HG02588 (cell line): ENCODE results near the gene GATC.
A peak's percentile ranks its signal among the peaks of the same experiment; 100 is the strongest.
"Not testable (repeated sequence)": the region's sequence is repeated elsewhere in the genome, so short reads cannot be mapped to it uniquely, and the experiment has no call there.

Experiments used
- ATAC-seq: cut with Tn5 transposase; IDR thresholded peaks from one replicate; pipeline ENCODE4 v1.9.1; 2021; ENCODE audit warnings: mild to moderate bottlenecking, moderate library complexity; ENCODE audit not compliant: unreplicated experiment

GATC gene

GRCh38 chr12:120432772-120433525, 13.3 kb upstream of the GATC start:
- no peak for ATAC-seq

- peak; percentile 91 for ATAC-seq
Observed at GRCh38 chr12:120437735-120438494, 8.3 kb upstream of the GATC start, which contains the start of gene COX6A1. Gene COX6A1, plus strand, starts transcription at chr12:120438113. Its CDS starts 14 bp downstream, at chr12:120438127.

GRCh38 chr12:120438495-120439198, 7.6 kb upstream of the GATC start:
- no peak for ATAC-seq

GRCh38 chr12:120439646-120440247, 6.5 kb upstream of the GATC start:
- ATAC-seq = no peak

- ATAC-seq = no peak
Observed at GRCh38 chr12:120444676-120445075, 1.6 kb upstream of the GATC start.

GRCh38 chr12:120446844-120447178, 567 bp downstream of the GATC start:
- ATAC-seq = not testable (repeated sequence)

GRCh38 chr12:120447992-120448391, 1.7 kb downstream of the GATC start:
- no peak for ATAC-seq

GRCh38 chr12:120452524-120452923, 6.3 kb downstream of the GATC start:
- not testable (repeated sequence) for ATAC-seq

GRCh38 chr12:120453060-120453750, 7.0 kb downstream of the GATC start:
- ATAC-seq = no peak

GRCh38 chr12:120453977-120454376, 7.7 kb downstream of the GATC start:
- ATAC-seq = no peak

- no peak for ATAC-seq
Observed at GRCh38 chr12:120455302-120455701, 9.1 kb downstream of the GATC start.

GRCh38 chr12:120457133-120457532, 10.9 kb downstream of the GATC start:
- no peak for ATAC-seq

- ATAC-seq = no peak
Observed at GRCh38 chr12:120460157-120460556, 13.9 kb downstream of the GATC start.

- no peak for ATAC-seq
Observed at GRCh38 chr12:120462099-120462640, 15.9 kb downstream of the GATC start.

GRCh38 chr12:120463712-120464111, 17.5 kb downstream of the GATC start:
- no peak for ATAC-seq

GRCh38 chr12:120465756-120466155, 19.5 kb downstream of the GATC start:
- no peak for ATAC-seq

- ATAC-seq = no peak
Observed at GRCh38 chr12:120466560-120467315, 20.5 kb downstream of the GATC start.

GRCh38 chr12:120467439-120467838, 21.2 kb downstream of the GATC start:
- ATAC-seq = no peak

- ATAC-seq = no peak
Observed at GRCh38 chr12:120468325-120468820, 22.1 kb downstream of the GATC start.
